Lower leg skin (tissue), 3 donors: ENCODE results near the gene LRRC43.

Source experiments
- CTCF ChIP-seq, 3 donors: fragments of 450-650 bp; IDR thresholded peaks; one replicate each; pipeline ENCODE4 v1.5.1; 2016; ENCODE audit warnings: antibody characterized with exemption in 3 of 3, mild to moderate bottlenecking in 3 of 3, moderate library complexity in 2 of 3
- POLR2A ChIP-seq, 2 donors: fragments of 450-650 bp; IDR thresholded peaks; one replicate each; pipeline ENCODE4 v1.6.1; 2016 to 2017; ENCODE audit warnings: antibody characterized with exemption in 2 of 2, mild to moderate bottlenecking in 1 of 2, moderate library complexity in 1 of 2

- TF ChIP-seq CTCF (IDR thresholded peaks at IDR 0.05) (no peak), POLR2A (IDR thresholded peaks at IDR 0.05) (no peak)
Measured at GRCh38 chr12:122142857-122143256, 40.1 kb upstream of the LRRC43 start.
